HG03108 (cell line): ENCODE data around the gene SPRY2.
"Not testable (repeated sequence)": the region's sequence is repeated elsewhere in the genome, so short reads cannot be mapped to it uniquely, and the experiment has no call there.

Experiments used
- ATAC-seq: cut with Tn5 transposase; IDR thresholded peaks from one replicate; pipeline ENCODE4 v1.9.1; 2021; ENCODE audit warnings: moderate library complexity; ENCODE audit not compliant: unreplicated experiment

Gene SPRY2

DNA sequence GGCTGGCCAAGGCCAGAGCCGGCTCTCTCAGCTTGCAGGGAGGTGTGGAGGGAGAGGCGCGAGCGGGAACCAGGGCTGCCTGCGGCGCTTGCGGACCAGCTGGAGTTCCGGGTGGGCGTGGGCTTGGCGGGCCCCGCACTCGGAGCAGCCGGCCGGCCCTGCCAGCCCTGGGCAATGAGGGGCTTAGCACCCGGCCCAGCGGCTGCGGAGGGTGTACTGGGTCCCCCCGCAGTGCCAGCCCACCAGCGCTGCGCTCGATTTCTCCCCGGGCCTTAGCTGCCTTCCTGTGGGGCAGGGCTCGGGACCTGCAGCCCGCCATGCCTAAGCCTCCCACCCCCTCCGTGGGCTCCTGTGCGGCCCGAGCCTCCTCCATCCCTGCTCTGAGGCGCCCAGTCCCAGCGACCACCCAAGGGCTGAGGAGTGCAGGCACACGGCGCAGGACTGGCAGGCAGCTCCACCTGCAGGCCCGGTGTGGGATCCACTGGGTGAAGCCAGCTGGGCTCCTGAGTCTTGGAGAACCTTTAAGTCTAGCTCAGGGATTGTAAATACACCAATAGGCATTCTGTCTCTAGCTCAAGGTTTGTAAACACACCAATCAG is 14.7 kb upstream of the SPRY2 start:
- not testable (repeated sequence) for ATAC-seq

- ATAC-seq: no peak
Measured at GRCh38 chr13:80348750-80349149, 7.8 kb upstream of the SPRY2 start.

DNA sequence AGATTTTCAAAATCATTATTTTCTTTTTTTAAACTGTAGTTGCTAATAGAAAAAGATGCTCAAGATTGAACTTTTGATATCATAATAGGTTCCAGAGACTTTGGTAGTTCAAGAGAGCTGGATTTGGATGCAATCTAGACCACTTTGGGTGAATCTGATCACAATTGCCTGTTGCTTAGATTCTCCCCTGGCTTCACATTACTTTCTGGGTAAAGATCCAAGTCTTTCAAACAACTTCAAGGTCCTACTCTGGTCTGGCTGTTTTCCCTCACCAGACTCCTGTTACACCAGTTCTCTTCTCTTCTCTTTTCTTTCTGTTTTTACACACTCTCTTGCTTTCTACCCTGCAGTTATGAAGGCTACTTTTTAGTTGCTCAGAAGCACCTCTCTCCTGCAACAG is 7.4 kb upstream of the SPRY2 start:
- ATAC-seq: no peak

- no peak for ATAC-seq
Measured at GRCh38 chr13:80345771-80346510, 5.0 kb upstream of the SPRY2 start.

GRCh38 chr13:80344032-80344431 is 3.1 kb upstream of the SPRY2 start:
- ATAC-seq: not testable (repeated sequence)

GRCh38 chr13:80342471-80343371 is 1.8 kb upstream of the SPRY2 start:
- ATAC-seq: peak; percentile 46

DNA sequence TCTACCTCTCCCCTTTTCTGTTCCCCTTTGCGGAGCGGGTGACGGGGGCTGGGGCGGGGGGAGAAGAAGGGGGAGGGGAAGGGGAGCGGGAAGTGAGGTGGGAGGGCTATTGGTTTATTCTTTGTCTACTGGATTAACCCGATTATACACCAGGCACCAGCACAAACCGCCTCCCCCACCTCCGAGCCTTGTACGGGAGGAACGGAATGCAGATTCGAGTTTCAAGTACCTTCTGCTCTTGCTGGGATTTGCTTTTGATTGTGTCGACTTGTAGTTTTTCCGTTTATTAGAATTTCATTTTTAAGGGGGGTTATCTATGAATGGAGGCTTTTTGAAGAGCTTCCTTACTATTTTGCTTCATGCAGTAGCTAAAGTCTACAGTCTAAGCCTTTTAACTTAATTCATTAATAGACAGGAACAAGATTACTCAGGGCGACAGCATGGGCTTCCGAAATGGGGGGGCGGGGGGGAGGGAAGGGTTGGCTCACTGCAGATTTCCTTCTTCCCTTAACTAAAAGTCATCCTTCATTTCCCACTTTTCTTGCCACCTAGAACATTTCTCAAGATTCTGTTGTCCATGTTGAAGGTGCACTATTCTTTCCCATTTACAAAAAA is 937 bp upstream of the SPRY2 start:
- no peak for ATAC-seq

- ATAC-seq: peak; percentile 8
Measured at GRCh38 chr13:80340651-80341100, 250 bp downstream of the SPRY2 start.

DNA sequence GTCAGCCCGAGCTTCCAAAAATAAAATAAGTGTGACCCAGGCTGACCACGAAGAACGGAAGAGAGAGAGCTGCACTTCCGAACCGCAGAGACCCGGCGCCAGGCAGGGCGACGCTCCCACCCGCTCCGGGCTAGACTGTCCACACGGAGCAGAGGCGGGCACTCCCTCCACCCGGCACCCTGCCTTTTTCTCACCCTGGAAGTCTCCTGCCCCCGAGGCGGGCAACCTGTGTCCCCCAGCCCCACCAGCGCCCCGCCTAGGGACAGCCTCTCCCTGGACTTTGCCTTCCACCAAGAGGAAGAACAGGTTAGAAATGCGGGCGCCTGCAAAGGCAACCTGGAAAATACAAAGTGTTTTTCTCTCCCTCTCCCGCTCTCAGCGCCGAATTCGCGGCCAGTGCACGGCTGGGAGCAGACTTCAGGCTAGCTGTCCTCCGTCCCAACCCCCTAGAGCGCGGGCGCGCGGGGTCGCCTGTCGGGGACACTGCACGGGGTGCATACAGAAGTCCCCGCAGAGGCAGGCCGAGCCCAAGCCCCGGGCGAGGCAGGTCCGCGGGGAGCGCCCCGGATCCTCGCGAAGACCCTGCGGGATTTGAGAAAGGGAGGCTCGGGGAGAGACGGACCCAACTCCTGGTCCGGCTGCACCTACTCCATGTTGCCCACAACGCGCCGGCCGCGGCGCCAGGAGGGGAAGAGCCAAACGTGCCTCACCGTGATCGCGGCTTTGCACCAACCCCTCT is 845 bp downstream of the SPRY2 start:
- ATAC-seq: no peak

GRCh38 chr13:80339563-80339911 is 1.4 kb downstream of the SPRY2 start:
- no peak for ATAC-seq

DNA sequence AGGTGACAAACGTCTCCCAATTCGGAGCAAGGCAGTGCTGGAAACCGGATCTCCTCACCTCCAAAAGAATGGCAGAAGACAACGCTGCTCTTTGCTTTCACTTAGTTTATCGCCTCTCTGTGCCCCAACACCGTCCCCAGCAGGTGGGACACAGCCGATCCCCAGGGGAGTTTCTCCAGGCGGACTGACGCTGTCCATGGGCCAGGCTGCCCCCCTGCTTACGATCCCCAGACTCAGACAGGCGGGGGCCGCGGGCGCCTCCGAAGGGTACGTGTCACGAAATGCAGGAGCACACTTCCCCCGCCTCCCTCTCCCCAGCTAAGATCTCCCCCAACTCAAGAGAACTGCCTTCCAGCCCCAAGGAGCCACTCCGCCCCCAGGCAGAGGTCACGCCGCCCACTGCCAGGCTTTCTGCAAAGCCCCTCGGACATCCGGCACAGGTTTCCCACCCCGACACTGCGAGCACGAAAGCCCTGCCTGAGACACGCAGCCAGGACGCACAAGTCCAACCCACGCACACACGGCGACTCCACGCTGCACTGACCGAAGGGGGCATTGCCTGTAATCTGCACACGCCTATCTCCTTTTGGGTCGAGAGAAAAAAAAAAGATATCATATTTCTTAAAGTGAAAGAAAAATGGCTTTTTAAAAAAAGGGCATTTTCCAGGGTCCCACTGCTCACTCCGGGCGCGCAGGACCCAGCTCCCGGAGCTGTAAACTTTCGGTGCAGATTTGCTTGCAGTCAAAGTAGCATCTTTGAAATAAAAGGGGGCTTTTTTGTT is 2.0 kb downstream of the SPRY2 start:
- ATAC-seq: no peak

GRCh38 chr13:80337288-80338081 is 3.4 kb downstream of the SPRY2 start:
- ATAC-seq: no peak

- no peak for ATAC-seq
Measured at GRCh38 chr13:80336776-80337287, 4.1 kb downstream of the SPRY2 start.

- ATAC-seq: no peak
Measured at GRCh38 chr13:80336370-80336769, 4.6 kb downstream of the SPRY2 start.

DNA sequence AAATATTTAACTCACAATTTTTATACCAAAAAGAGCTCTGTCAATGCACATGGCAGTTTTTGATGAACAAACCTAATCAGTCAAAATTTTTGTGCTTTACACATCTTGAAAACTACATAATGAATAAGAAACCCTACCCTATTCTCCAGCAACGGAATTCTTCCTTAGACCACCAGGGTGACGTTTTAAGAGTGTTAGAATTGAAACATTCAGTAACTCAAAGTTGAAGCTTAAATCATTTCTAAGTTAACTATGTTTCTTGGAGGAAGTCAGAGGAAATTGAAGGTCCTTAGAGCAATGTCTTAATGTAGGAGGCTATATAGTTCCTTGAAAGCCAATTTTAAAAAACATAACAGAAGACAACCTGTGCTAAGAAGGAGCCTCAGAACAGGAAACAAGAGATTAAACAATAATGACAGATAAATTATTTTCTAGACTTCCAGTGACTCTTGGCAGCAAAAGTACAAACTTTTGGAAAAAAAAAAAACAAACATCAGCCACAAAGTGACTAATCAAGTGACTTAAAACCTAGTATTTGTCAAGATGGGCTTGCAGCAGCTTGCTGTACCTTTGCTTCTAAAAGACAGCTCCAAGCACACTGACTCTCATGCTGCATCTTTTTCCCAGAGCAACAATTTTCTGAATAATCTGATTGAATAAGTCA is 6.2 kb downstream of the SPRY2 start:
- no peak for ATAC-seq

GRCh38 chr13:80331984-80332383 is 8.9 kb downstream of the SPRY2 start:
- no peak for ATAC-seq

- no peak for ATAC-seq
Measured at GRCh38 chr13:80329250-80329649, 11.7 kb downstream of the SPRY2 start.

- no peak for ATAC-seq
Measured at GRCh38 chr13:80319004-80319403, 21.9 kb downstream of the SPRY2 start.
